Measurements from ENCODE around the gene GPR89B.
"Not testable (repeated sequence)": the region's sequence is repeated elsewhere in the genome, so short reads cannot be mapped to it uniquely, and the experiment has no call there.

GPR89B gene

DNA sequence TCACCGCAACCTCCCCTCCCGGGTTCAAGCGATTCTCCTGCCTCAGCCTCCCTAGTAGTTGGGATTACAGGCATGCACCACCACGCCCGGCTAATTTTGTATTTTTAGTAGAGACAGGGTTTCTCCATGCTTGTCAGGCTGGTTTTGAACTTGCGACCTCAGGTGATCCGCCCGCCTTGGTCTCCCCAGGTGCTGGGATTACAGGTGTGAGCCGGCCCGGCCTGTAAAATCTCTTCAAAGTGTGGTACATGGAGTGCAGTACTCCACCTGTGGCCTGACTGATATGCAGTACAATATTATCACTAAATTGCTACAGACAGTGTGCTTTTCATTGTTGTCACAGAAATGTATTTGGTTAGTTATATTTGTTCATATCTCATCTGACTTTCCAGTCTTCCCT lies 531 bp upstream of the GPR89B start:
- DNase-seq; in situ Hi-C loops (cut with HindIII; ENCODE audit: low pct_ligation_motif_present, low pct_unique_long_range_greater_than_20kb, low sequenced_read_pairs): not testable (repeated sequence)

DNA sequence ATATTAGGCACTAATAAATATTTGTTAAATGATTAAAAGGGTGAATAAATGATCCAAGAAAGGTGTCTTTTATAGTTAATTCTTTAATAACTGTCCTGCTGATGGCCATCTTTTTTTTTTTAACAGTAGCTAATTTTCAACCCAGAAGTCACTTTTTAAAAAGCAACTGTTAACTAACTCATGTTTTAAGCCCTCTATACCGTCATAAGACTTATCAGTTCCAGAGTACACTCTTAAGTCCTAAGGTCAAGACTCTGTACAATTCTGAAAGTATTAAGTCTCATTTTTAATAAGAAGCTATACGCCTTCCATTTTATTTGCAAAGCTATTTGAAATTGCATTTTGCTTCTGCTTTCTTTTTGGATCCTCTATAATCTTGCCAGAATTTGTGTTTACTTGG lies 2.9 kb downstream of the GPR89B start:
- in situ Hi-C loops (cut with HindIII; ENCODE audit: low pct_ligation_motif_present, low pct_unique_long_range_greater_than_20kb, low sequenced_read_pairs); DNase-seq: not testable (repeated sequence)

DNA sequence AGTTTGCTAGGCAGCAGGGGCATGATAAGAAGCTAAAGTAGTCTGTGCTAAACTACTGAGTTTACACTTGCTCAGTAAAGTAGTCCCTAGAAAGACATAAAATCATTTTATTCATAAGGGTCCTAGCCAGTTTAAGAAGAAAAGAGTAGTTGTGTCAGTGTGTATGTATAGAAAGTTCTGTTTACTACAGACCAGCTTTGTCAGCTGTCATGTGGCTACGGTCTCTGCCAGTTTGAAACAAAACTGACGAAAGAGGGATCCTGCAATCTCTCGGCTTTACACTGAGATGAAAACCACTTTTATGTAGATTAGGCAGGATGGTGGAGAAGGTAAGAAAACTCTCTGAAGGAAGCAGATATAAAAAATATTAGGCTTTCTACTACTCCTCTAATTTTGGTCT lies 7.1 kb downstream of the GPR89B start:
- DNase-seq; in situ Hi-C loops (cut with HindIII; ENCODE audit: low pct_ligation_motif_present, low pct_unique_long_range_greater_than_20kb, low sequenced_read_pairs): not testable (repeated sequence)

DNA sequence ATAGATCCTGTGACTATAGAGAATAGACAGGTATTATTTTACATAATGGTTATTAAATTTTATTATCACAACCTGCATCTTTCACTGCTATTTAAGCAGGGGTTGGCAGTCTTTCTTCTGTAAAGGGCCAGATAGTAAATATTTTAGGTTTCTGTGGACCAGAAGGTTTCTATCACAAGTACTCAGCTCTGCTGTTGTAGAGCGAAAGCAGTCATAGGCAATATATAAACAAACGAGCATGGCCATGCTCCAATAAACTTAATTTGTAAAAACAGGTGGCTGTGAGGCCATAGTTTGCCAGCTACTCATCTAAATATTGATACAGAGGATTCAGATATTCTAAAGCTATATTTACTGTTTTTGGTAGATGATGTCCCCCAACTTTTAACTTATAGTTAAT lies 12.2 kb downstream of the GPR89B start:
- DNase-seq; in situ Hi-C loops (cut with HindIII; ENCODE audit: low pct_ligation_motif_present, low pct_unique_long_range_greater_than_20kb, low sequenced_read_pairs): not testable (repeated sequence)

DNA sequence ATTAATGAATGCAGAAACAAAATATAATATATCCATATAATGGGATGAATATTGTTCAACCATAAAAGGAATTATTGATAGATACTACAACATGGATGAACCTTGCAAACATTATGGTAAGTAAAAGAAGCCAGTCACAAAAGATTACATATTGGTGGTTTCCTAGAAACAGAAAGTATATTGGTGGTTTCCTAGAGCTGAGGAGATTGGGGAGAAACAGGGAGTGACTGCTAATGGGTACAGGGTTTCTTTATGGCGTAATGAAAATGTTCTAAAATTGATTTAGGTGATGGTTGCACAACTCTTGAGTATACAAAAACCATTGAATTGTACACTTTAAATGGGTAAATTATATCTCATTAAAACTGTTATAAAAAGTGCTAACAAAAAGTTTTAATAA lies 14.3 kb downstream of the GPR89B start:
- DNase-seq; in situ Hi-C loops (cut with HindIII; ENCODE audit: low pct_ligation_motif_present, low pct_unique_long_range_greater_than_20kb, low sequenced_read_pairs): not testable (repeated sequence)

DNA sequence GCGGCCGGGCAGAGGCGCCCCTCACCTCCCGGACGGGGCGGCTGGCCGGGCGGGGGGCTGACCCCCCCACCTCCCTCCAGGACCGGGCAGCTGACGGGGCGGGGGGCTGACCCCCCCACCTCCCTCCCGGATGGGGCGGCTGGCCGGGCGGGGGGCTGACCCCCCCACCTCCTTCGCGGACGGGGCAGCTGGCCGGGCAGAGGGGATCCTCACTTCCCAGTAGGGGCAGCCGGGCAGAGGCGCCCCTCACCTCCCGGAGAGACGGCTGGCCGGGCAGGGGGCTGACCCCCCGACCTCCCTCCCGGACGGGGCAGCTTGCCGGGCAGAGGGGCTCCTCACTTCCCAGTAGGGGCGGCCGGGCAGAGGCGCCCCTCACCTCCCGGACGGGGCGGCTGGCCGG lies 21.3 kb downstream of the GPR89B start:
- in situ Hi-C loops (cut with HindIII; ENCODE audit: low pct_ligation_motif_present, low pct_unique_long_range_greater_than_20kb, low sequenced_read_pairs); DNase-seq: not testable (repeated sequence)

GRCh38 chr1:147958906-147959305 lies 30.7 kb downstream of the GPR89B start:
- in situ Hi-C loops (cut with HindIII; ENCODE audit: low pct_ligation_motif_present, low pct_unique_long_range_greater_than_20kb, low sequenced_read_pairs); DNase-seq: not testable (repeated sequence)

DNA sequence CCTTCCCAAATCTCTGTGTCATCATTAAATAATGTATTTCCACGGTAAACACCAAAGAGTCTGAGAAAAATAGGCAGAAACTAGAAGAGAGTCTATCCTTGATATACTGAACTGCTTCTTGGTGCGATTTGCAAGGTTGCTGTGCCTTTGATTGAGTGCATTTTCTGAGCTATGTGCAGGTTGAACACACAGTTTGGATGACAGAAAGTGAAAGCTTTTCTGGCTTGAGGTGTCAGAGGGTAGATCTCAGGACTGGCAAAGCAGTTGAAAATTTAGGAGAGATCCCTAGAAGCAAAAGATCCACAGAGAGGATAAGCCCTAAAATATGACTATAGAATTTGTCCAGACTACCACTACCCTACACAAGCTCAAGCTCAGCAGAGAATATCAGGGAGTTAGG lies 31.5 kb downstream of the GPR89B start:
- in situ Hi-C loops (cut with HindIII; ENCODE audit: low pct_ligation_motif_present, low pct_unique_long_range_greater_than_20kb, low sequenced_read_pairs); DNase-seq: not testable (repeated sequence)

DNA sequence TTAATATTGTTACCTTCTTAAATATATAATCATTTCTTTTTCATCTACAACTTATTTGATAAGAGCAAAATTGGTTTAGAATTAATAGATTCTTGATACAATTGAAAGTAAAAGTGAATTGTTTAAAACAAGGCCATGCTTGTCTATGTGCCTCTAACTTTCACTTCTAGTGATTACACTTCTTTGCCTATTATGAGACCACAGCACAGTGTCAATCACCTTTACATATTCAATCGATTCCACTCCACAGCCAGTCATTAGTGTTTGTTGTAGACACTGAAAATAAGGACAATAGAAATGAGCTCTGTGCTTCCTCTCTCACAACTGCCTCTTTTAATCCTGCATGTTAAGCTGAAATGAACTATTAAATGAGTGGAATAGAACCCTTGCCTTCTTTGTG lies 36.4 kb downstream of the GPR89B start:
- DNase-seq; in situ Hi-C loops (cut with HindIII; ENCODE audit: low pct_ligation_motif_present, low pct_unique_long_range_greater_than_20kb, low sequenced_read_pairs): not testable (repeated sequence)

DNA sequence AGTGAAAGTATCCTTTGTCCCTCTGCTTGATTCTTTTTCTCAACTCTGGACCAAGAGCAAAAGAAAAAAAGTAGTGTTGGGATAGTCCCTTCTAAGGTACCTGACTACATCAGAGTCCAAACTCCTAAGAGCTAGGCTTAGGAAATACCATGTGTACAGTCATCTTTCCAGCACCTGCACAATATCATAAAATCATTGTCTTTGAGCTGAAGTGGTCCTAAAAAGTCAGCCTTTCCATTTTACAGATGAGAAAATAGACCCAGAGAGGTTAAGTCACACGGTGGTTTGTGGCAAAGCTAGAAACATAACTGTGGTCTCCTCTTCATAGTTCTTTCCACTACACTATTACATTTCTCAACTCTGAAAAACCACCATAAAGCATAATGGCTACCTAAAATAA lies 38.4 kb downstream of the GPR89B start:
- DNase-seq; in situ Hi-C loops (cut with HindIII; ENCODE audit: low pct_ligation_motif_present, low pct_unique_long_range_greater_than_20kb, low sequenced_read_pairs): not testable (repeated sequence)

GRCh38 chr1:147978896-147979651 lies 50.9 kb downstream of the GPR89B start:
- in situ Hi-C loops (cut with HindIII; ENCODE audit: low pct_ligation_motif_present, low pct_unique_long_range_greater_than_20kb, low sequenced_read_pairs); DNase-seq: not testable (repeated sequence)

- in situ Hi-C loops (cut with HindIII; ENCODE audit: low pct_ligation_motif_present, low pct_unique_long_range_greater_than_20kb, low sequenced_read_pairs); DNase-seq: not testable (repeated sequence)
These were observed 57.2 kb downstream of the GPR89B start for GRCh38 chr1:147985374-147985773.

DNA sequence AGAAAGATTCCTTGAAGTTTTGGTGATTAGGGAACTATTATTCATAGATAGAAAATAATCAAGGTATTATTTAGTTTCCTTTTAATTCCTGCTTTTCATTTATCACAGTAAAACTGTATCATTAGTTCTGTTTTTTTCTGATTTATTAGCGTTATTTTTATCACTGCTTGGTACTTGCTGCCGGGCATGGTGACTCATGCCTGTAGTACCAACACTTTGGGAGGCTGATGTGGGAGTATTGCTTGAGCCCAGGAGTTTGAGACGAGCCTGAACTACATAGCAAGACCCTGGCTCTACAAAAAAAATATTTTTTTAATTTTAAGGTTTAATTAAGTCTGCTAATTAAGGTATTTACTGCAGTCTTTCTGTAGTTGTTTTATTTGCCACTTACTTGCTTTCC lies 59.7 kb downstream of the GPR89B start:
- in situ Hi-C loops (cut with HindIII; ENCODE audit: low pct_ligation_motif_present, low pct_unique_long_range_greater_than_20kb, low sequenced_read_pairs); DNase-seq: not testable (repeated sequence)

DNA sequence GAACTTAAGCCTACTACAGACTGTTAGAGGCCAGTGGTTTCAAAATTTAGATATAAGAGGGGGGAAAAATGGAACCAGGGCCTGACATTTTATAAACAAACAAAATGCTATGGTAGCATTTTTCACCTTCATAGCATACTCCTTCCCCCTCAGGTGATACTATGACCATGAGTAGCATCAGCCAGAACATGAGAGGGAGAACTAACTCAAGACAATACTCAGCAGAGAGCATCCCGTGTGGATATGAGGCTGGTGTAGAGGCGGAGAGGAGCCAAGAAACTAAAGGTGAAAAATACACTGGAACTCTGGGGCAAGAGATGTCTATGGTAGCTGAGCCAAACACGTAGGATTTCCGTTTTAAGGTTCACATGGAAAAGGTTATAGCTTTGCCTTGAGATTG lies 64.7 kb downstream of the GPR89B start:
- DNase-seq; in situ Hi-C loops (cut with HindIII; ENCODE audit: low pct_ligation_motif_present, low pct_unique_long_range_greater_than_20kb, low sequenced_read_pairs): not testable (repeated sequence)

DNA sequence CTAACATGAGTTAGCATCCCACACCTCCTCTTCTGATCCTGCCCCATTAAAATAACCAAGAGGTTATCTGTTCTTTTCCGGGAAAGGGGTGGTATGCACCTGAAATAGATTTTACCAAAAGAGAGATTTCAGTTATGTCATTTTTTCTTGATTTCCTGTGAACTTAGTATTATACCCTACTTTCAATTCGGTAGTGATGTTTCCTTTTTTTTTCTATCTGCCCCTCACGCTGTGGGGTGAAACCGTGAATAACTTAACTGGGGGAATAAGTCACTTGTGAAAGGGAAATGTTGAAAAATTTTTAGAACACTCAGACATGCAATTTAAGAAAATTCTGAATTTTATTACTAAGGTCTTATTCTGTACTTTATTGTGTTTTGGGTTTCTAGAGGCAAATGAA lies 65.2 kb downstream of the GPR89B start:
- DNase-seq; in situ Hi-C loops (cut with HindIII; ENCODE audit: low pct_ligation_motif_present, low pct_unique_long_range_greater_than_20kb, low sequenced_read_pairs): not testable (repeated sequence)

- DNase-seq; in situ Hi-C loops (cut with HindIII; ENCODE audit: low pct_ligation_motif_present, low pct_unique_long_range_greater_than_20kb, low sequenced_read_pairs): not testable (repeated sequence)
These were observed 65.8 kb downstream of the GPR89B start for GRCh38 chr1:147993825-147994615.

- DNase-seq; in situ Hi-C loops (cut with HindIII; ENCODE audit: low pct_ligation_motif_present, low pct_unique_long_range_greater_than_20kb, low sequenced_read_pairs): not testable (repeated sequence)
These were observed 67.9 kb downstream of the GPR89B start for GRCh38 chr1:147996088-147996487.

DNA sequence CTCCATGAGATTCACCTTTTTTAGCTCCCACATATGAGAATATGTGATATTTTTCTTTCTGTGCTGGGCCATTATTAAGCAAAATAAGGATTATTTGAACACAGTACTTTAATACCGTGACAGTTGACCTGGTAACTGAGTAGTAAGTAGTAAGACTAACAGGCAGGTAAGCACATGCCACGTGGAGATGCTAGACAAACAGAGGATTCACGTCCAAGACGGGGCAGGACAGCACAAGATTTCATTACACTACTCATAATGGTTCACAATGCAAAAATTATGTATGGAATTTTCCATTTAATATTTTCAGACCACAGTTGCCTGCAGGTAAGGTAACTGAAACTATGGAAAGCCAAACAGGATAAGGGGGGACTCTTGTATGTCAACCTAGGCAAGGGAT lies 79.5 kb downstream of the GPR89B start:
- DNase-seq; in situ Hi-C loops (cut with HindIII; ENCODE audit: low pct_ligation_motif_present, low pct_unique_long_range_greater_than_20kb, low sequenced_read_pairs): not testable (repeated sequence)

DNA sequence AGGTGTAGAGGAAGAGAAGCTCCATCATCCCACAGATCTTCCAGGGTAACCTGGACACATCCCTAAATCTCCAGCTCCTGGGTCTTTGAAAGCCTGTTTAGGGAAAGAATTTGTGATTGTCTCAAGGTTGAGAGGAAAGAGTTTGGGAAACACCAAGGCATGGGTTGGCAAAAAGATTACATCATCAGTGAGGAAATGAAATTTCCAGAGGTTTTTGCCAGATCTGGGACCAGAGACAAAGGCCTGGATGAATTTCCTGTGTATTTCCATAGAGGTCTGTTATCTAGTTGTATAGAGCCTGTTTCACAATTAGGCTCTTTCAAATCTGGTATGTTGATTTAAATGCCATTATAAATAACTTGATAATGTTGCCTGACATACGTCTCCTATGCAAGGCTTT lies 82.3 kb downstream of the GPR89B start:
- no peak for DNase-seq
- in situ Hi-C loops (cut with HindIII; ENCODE audit: low pct_ligation_motif_present, low pct_unique_long_range_greater_than_20kb, low sequenced_read_pairs) = no loop called here

All from ACHN (cell line).